Smooth muscle cell of the coronary artery (primary cell): ENCODE measurements around the gene CRYL1. TPM values are rescaled to one million over a fixed set of nuclear protein-coding genes. Genes with fewer than 3 reads are reported as not detected.

ENCODE experiments used
- total RNA-seq: library from RNA; depleted of rRNA; stranded (reverse); fragments of >200 nt; gene quantifications from 2 replicates; pipeline ENCODE4 v1.2.3, GENCODE V29; 2014; ENCODE audit warnings: low replicate concordance

The CRYL1 gene
- total RNA-seq: 22.4 and 33.7 TPM in 2 replicates

GRCh38 chr13:20525601-20526544 lies at the start of gene CRYL1:
CRYL1 (minus strand) TSS chr13:20525857; CDS start chr13:20525794, 63 bp downstream.

GRCh38 chr13:20566898-20567874 lies 41.5 kb upstream of the CRYL1 start, which contains the start of gene IFT88:
IFT88 (plus strand) TSS chr13:20567157; CDS start chr13:20574386, 7,229 bp downstream.

Other genes starting within 250 kb of the CRYL1 start
- 7.8 and 8.8 TPM in 2 replicates for gene IFT88, start 41.3 kb upstream of the CRYL1 start, total RNA-seq
- 0.59 and 2.1 TPM in 2 replicates for gene IL17D, start 177.8 kb upstream of the CRYL1 start, total RNA-seq
- 5.0 and 5.6 TPM in 2 replicates for gene EEF1AKMT1, start 248.1 kb upstream of the CRYL1 start, total RNA-seq